SK-N-MC (cell line): ENCODE measurements around the gene SCP2.

Experiments
- EZH2 ChIP-seq: fragments of 200-600 bp; sonication (generic); IDR thresholded peaks from one replicate; pipeline ENCODE4 v1.6.1; 2017; ENCODE audit warnings: antibody characterized with exemption
- POLR2AphosphoS5 ChIP-seq: IDR thresholded peaks from 2 replicates; pipeline ENCODE4 v1.6.1; 2012; ENCODE audit warnings: mild to moderate bottlenecking, low read depth, low read length, borderline replicate concordance

DNA sequence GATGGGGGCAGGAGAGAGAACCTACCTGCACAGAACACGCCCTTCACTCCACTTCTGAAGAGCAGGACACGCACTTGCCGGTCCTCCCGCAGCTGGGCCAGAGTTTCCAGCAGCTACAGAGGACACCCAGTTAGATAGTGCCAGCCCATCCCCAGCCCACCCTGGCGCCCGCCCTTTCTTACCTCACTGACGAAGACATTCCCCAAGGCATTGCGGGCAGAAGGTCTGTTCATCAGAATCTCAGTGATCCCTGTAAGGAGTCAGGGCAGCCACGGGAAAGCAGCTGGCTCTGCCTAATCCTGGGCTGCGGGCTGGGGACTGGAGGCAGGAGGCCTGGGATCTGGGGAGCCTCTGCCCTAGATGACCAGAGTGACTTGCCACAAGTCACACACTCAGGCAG lies 15.5 kb upstream of the SCP2 start:
- TF ChIP-seq EZH2 (no peak), POLR2AphosphoS5 (no peak)
